HCT116 (cell line): Measurements from ENCODE around the gene CDH4. TPM values are rescaled to one million over a fixed set of nuclear protein-coding genes. Genes with fewer than 3 reads are reported as not detected.

Experiments used
- ATAC-seq: fragments of 200-7000 bp; cut with Tn5 transposase; 2 replicates; pipeline ENCODE4 v1.9.1; 2020; ENCODE audit warnings: mild to moderate bottlenecking, moderate library complexity
- BruUV-seq: library from RNA; stranded (reverse); fragments of 400-500 nt; replicated peaks from 2 replicates; lab custom pipeline; 2021; lab: Mats Ljungman, UMichigan
- CTCF ChIA-PET: fragments of 300-600 bp; sonication (Branson Sonifier 250); formaldehyde crosslinking; loops from one replicate; lab custom pipeline; 2021; ENCODE audit warnings: antibody characterized with exemption; lab: Charles Lee
- POLR2A ChIA-PET: fragments of 300-600, 350-600 bp; sonication (Branson Sonifier 250); formaldehyde crosslinking; loops from one replicate; lab custom pipeline; 2021; ENCODE audit warnings: antibody characterized with exemption; lab: Charles Lee
- RAD21 ChIA-PET, 2 experiments: fragments of 300-600 bp; sonication (Branson Sonifier 250); formaldehyde crosslinking; loops; one replicate each; lab custom pipeline; 2023; ENCODE audit warnings: low total read pairs in 2 of 2; ENCODE audit not compliant: uncharacterized antibody in 2 of 2, unreplicated experiment in 2 of 2, low non-redundant PET in 1 of 2; lab: Charles Lee
- DNase-seq: peaks from one replicate; pipeline ENCODE4 v3.0.0-alpha.2; 2010; ENCODE audit warnings: low read depth, low spot score
- H2AFZ ChIP-seq: fragments of 200-600 bp; shearing (Covaris generic), sonication (generic); 2 replicates; pipeline ENCODE4 v1.6.1; 2017; ENCODE audit warnings: low read depth, mixed run types, mixed read lengths, antibody characterized with exemption, low read length; ENCODE audit not compliant: poor library complexity, severe bottlenecking
- H3K27ac ChIP-seq: 2 replicates; pipeline ENCODE4 v1.5.1; 2012; ENCODE audit warnings: low read depth, low read length
- H3K27me3 ChIP-seq: fragments of 200-600 bp; sonication (generic); 2 replicates; pipeline ENCODE4 v1.6.1; 2016; ENCODE audit warnings: mixed run types, low read length, mixed read lengths; ENCODE audit not compliant: insufficient read depth
- H3K36me3 ChIP-seq, 2 experiments: fragments of 200-500 bp in 1 of 2; fragments of 200-600 bp in 1 of 2; sonication (Bioruptor generic) in 1 of 2; sonication (generic) in 1 of 2; 2 replicates each; pipeline versions ENCODE4 v1.5.1 to v1.6.1; 2014 to 2016; ENCODE audit warnings: low read length in 2 of 2, inconsistent platforms in 1 of 2, mixed read lengths in 1 of 2, mixed run types in 1 of 2; ENCODE audit not compliant: insufficient read depth in 2 of 2, control insufficient read depth in 1 of 2
- H3K4me1 ChIP-seq, 2 experiments: fragments of 200-600 bp in 1 of 2; sonication (generic) in 1 of 2; 2 replicates each; pipeline versions ENCODE4 v1.5.1 to v1.6.1; 2012 to 2017; ENCODE audit warnings: low read length in 2 of 2, inconsistent platforms in 1 of 2, mild to moderate bottlenecking in 1 of 2, mixed read lengths in 1 of 2, mixed run types in 1 of 2, moderate library complexity in 1 of 2; ENCODE audit not compliant: insufficient read depth in 2 of 2, control insufficient read depth in 1 of 2
- H3K4me2 ChIP-seq: fragments of 200-600 bp; sonication (generic); 2 replicates; pipeline ENCODE4 v1.6.1; 2017; ENCODE audit warnings: mixed run types, low read length, mixed read lengths
- H3K4me3 ChIP-seq, 2 experiments: fragments of 200-600 bp in 1 of 2; sonication (generic) in 1 of 2; replicated peaks in 1 of 2; 2 replicates each; pipeline ENCODE4 v1.5.1; 2011 to 2016; ENCODE audit warnings: low read length in 2 of 2, control low read depth in 1 of 2, low read depth in 1 of 2, mild to moderate bottlenecking in 1 of 2, mixed read lengths in 1 of 2, mixed run types in 1 of 2
- H3K79me2 ChIP-seq: fragments of 200-600 bp; sonication (generic); 2 replicates; pipeline ENCODE4 v1.6.1; 2017; ENCODE audit warnings: mild to moderate bottlenecking, mixed run types, low read length, moderate library complexity, mixed read lengths; ENCODE audit not compliant: insufficient read depth
- H3K9ac ChIP-seq: fragments of 200-600 bp; sonication (generic); 2 replicates; pipeline ENCODE4 v1.6.1; 2016; ENCODE audit warnings: low read length, mixed read lengths
- H3K9me2 ChIP-seq: fragments of 200-600 bp; sonication (generic), shearing (Covaris generic); 2 replicates; pipeline ENCODE4 v1.6.1; 2017; ENCODE audit warnings: mixed run types, mild to moderate bottlenecking, moderate library complexity; ENCODE audit not compliant: insufficient read depth
- H3K9me3 ChIP-seq, 2 experiments: fragments of 200-500 bp in 1 of 2; fragments of 200-600 bp in 1 of 2; sonication (Bioruptor generic) in 1 of 2; sonication (generic) in 1 of 2; 2 replicates each; pipeline ENCODE4 v1.6.1; 2014 to 2017; ENCODE audit warnings: low read length in 2 of 2, mixed read lengths in 2 of 2, inconsistent platforms in 1 of 2, low read depth in 1 of 2, mild to moderate bottlenecking in 1 of 2, mixed run types in 1 of 2, moderate library complexity in 1 of 2; ENCODE audit not compliant: control insufficient read depth in 1 of 2, insufficient read depth in 1 of 2
- H4K20me1 ChIP-seq: fragments of 200-600 bp; sonication (generic), shearing (Covaris generic); 2 replicates; pipeline ENCODE4 v1.6.1; 2017; ENCODE audit warnings: mixed run types, mild to moderate bottlenecking, moderate library complexity; ENCODE audit not compliant: insufficient read depth
- ATF3 ChIP-seq: IDR thresholded peaks from 2 replicates; pipeline ENCODE4 v1.6.1; 2012
- CBX3 ChIP-seq: IDR thresholded peaks from 2 replicates; pipeline ENCODE4 v1.6.1; 2012; ENCODE audit warnings: low read depth
- ELF1 ChIP-seq: IDR thresholded peaks from 2 replicates; pipeline ENCODE4 v1.6.1; 2012; ENCODE audit warnings: low read depth, borderline replicate concordance
- FOSL1 ChIP-seq: IDR thresholded peaks from 2 replicates; pipeline ENCODE4 v1.6.1; 2012; ENCODE audit warnings: low read depth
- JUND ChIP-seq: IDR thresholded peaks from 2 replicates; pipeline ENCODE4 v1.6.1; 2012
- POLR2AphosphoS5 ChIP-seq: IDR thresholded peaks from 2 replicates; pipeline ENCODE4 v1.6.1; 2011; ENCODE audit warnings: mild to moderate bottlenecking, low read depth, low read length, moderate library complexity
- RAD21 ChIP-seq: IDR thresholded peaks from 2 replicates; pipeline ENCODE4 v1.6.1; 2012; ENCODE audit warnings: low read depth, mild to moderate bottlenecking
- REST ChIP-seq: IDR thresholded peaks from 2 replicates; pipeline ENCODE4 v1.6.1; 2012; ENCODE audit warnings: low read depth
- SIN3A ChIP-seq: IDR thresholded peaks from 2 replicates; pipeline ENCODE4 v1.6.1; 2012; ENCODE audit warnings: low read depth
- SP1 ChIP-seq: IDR thresholded peaks from 2 replicates; pipeline ENCODE4 v1.6.1; 2012; ENCODE audit warnings: low read depth
- SRF ChIP-seq: IDR thresholded peaks from 2 replicates; pipeline ENCODE4 v1.6.1; 2012; ENCODE audit warnings: low read depth
- TCF7L2 ChIP-seq: IDR thresholded peaks from 2 replicates; pipeline ENCODE4 v1.7.0; 2011; ENCODE audit warnings: borderline replicate concordance, inconsistent platforms; ENCODE audit not compliant: insufficient read depth, insufficient read length; ENCODE audit errors: extremely low read depth
- ZBTB33 ChIP-seq: IDR thresholded peaks from 2 replicates; pipeline ENCODE4 v1.6.1; 2011; ENCODE audit warnings: mild to moderate bottlenecking, low read length, moderate library complexity; ENCODE audit not compliant: insufficient replicate concordance; ENCODE audit errors: extremely low read depth
- ZFX ChIP-seq: fragments of 450-650 bp; IDR thresholded peaks from 2 replicates; pipeline ENCODE4 v1.6.1; 2017
- ZNF274 ChIP-seq: fragments of 200-500 bp; sonication (Bioruptor generic); IDR thresholded peaks from 2 replicates; pipeline ENCODE4 v1.6.1; 2014; ENCODE audit warnings: mild to moderate bottlenecking, low read depth, low read length, inconsistent platforms
- intact Hi-C: fragments of 100-400 bp; cut with micrococcal nuclease; formaldehyde crosslinking; loops from 2 replicates; pipeline ENCODE4 v1.10.0; 2022
- total RNA-seq: library from RNA; stranded (reverse); gene quantifications from one replicate; pipeline ENCODE4 v1.2.1, GENCODE V29; 2021; ENCODE audit not compliant: unreplicated experiment

Gene CDH4
- total RNA-seq, 1 experiment from 2014 or later: not detected

- Histone ChIP-seq H4K20me1 (no peaks in the 10 kb centered on the region), H3K9me2 (no peaks in the 10 kb centered on the region), H3K27me3 (0 out of 2 replicates have a peak, but pooled peaks cover 5% of the 10 kb centered on the region), H3K79me2 (no peaks in the 10 kb centered on the region), H3K4me3 (no peak overlapping the region), H3K27ac (no peak overlapping the region), H3K4me1 (no peaks in the 10 kb centered on the region), H3K9me3 (no peaks in the 10 kb centered on the region; a peak in 1 of 4 replicates), H2AFZ (no peak overlapping the region), H3K36me3 (no peaks in the 10 kb centered on the region), H3K9ac (no peak overlapping the region), H3K4me2 (no peak overlapping the region)
- no TSS peak for BruUV-seq
- ATAC-seq: no peak
- ChIA-PET RAD21 (no interaction called here), CTCF (no interaction called here), POLR2A (no interaction called here)
- no peak for TF ChIP-seq SRF
- no peak for TF ChIP-seq CBX3
- TF ChIP-seq TCF7L2: no peak
- no peak for TF ChIP-seq REST
- no peak for TF ChIP-seq ZBTB33
- no peak for TF ChIP-seq RAD21
- no peak for TF ChIP-seq ATF3
- TF ChIP-seq JUND: no peak
- TF ChIP-seq SP1: no peak
- no peak for TF ChIP-seq POLR2AphosphoS5
- no peak for TF ChIP-seq FOSL1
- TF ChIP-seq ZFX: no peak
- no peak for TF ChIP-seq ZNF274
- no peak for TF ChIP-seq ELF1
- TF ChIP-seq SIN3A: no peak
- intact Hi-C loops: no loop called here
- DNase-seq: no peak
These were observed 600.4 kb downstream of the CDH4 start for GRCh38 chr20:61852268-61853072.
